PC-3 (cell line): ENCODE data around the gene LCE1E.

Source experiments
- EZH2 ChIP-seq: fragments of 300-600 bp; sonication (generic); IDR thresholded peaks from one replicate; pipeline ENCODE4 v1.6.1; 2017; ENCODE audit warnings: antibody characterized with exemption, mild to moderate bottlenecking, low read length; ENCODE audit not compliant: unreplicated experiment
- TF ChIP-seq, protein P1 (sequence below): fragments of 300-600 bp; sonication (generic); conservative IDR thresholded peaks from 2 replicates; pipeline ENCODE4 v1.5.1; 2017; ENCODE audit warnings: antibody characterized with exemption, low read depth, mild to moderate bottlenecking, low read length

DNA sequence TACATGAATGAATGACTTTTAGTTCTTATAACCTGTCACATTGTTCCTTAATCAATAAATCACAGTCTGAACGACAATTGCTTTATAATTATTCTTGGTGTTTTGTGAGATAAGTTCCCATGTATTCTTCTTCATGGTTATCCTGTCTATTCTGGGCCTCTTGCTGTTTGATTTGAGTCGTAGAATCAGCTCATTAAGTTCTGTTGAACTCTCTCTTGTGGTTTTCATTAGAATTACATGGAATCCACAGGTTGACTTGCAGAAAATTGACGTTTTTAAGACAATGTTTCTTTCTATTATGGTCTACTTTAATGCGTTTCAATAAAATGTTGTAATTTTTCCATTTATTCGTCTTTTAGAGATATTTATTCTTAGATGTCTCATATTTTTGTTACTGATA, 37.2 kb downstream of the LCE1E start:
- TF ChIP-seq, protein P1, sequence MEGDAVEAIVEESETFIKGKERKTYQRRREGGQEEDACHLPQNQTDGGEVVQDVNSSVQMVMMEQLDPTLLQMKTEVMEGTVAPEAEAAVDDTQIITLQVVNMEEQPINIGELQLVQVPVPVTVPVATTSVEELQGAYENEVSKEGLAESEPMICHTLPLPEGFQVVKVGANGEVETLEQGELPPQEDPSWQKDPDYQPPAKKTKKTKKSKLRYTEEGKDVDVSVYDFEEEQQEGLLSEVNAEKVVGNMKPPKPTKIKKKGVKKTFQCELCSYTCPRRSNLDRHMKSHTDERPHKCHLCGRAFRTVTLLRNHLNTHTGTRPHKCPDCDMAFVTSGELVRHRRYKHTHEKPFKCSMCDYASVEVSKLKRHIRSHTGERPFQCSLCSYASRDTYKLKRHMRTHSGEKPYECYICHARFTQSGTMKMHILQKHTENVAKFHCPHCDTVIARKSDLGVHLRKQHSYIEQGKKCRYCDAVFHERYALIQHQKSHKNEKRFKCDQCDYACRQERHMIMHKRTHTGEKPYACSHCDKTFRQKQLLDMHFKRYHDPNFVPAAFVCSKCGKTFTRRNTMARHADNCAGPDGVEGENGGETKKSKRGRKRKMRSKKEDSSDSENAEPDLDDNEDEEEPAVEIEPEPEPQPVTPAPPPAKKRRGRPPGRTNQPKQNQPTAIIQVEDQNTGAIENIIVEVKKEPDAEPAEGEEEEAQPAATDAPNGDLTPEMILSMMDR: no peak
- TF ChIP-seq EZH2: no peak
